B cell (primary cell): ENCODE data around the gene CLCNKB. TPM values are rescaled to one million over a fixed set of nuclear protein-coding genes. Genes with fewer than 3 reads are reported as not detected.

ENCODE experiments used
- ATAC-seq: fragments of 200-7000 bp; cut with Tn5 transposase; one replicate; pipeline ENCODE4 v1.10.0; 2021; ENCODE audit warnings: low read depth, mild to moderate bottlenecking, moderate number of reproducible peaks, moderate library complexity
- CTCF ChIA-PET: fragments of 350-600 bp; sonication (Branson Sonifier 250); formaldehyde crosslinking; loops from one replicate; lab custom pipeline; 2021; ENCODE audit warnings: antibody characterized with exemption, inconsistent platforms; lab: Charles Lee
- POLR2A ChIA-PET: fragments of 350-600 bp; sonication (Branson Sonifier 250); formaldehyde crosslinking; loops from one replicate; lab custom pipeline; 2021; ENCODE audit warnings: antibody characterized with exemption; lab: Charles Lee
- DNase-seq: peaks from one replicate; pipeline ENCODE4 v3.0.0; 2013
- H2AFZ ChIP-seq: 2 replicates; pipeline ENCODE4 v1.6.1; 2012; ENCODE audit warnings: mild to moderate bottlenecking, low read depth, low read length; ENCODE audit not compliant: insufficient read depth, poor library complexity, severe bottlenecking
- H3K27ac ChIP-seq, 2 donors: 1 replicate in 1 of 2; 2 replicates in 1 of 2; pipeline ENCODE4 v1.5.1; 2012 to 2013; ENCODE audit warnings: low read length in 2 of 2, mild to moderate bottlenecking in 2 of 2, moderate library complexity in 1 of 2
- H3K27me3 ChIP-seq, 4 experiments: fragments of 200-600 bp in 1 of 4; sonication (generic) in 1 of 4; replicated peaks in 1 of 4; 1 replicate in 2 of 4; 2 replicates in 2 of 4; pipeline versions ENCODE4 v1.6.1 to v1.7.0; 2013 to 2016; ENCODE audit warnings: low read length in 3 of 4, mild to moderate bottlenecking in 2 of 4, mixed read lengths in 1 of 4, moderate library complexity in 1 of 4; ENCODE audit not compliant: insufficient read depth in 4 of 4, control insufficient read depth in 3 of 4; ENCODE audit errors: control extremely low read depth in 1 of 4
- H3K36me3 ChIP-seq, 2 experiments: replicated peaks in 1 of 2; 1 replicate in 1 of 2; 2 replicates in 1 of 2; pipeline versions ENCODE4 v1.6.1 to v1.7.1; 2013; ENCODE audit warnings: low read length in 1 of 2; ENCODE audit not compliant: insufficient read depth in 2 of 2, control insufficient read depth in 1 of 2; ENCODE audit errors: control extremely low read depth in 1 of 2, extremely low read depth in 1 of 2
- H3K4me1 ChIP-seq, 2 donors: fragments of 200-600 bp in 1 of 2; sonication (generic) in 1 of 2; 1 replicate in 1 of 2; 2 replicates in 1 of 2; pipeline versions ENCODE4 v1.5.1 to v1.6.1; 2013 to 2017; ENCODE audit warnings: low read length in 2 of 2; ENCODE audit not compliant: control insufficient read depth in 2 of 2, insufficient read depth in 2 of 2
- H3K4me2 ChIP-seq: replicated peaks from 2 replicates; pipeline ENCODE3; 2012; ENCODE audit warnings: mild to moderate bottlenecking, low read depth, low read length; ENCODE audit not compliant: poor library complexity, severe bottlenecking
- H3K4me3 ChIP-seq, 5 experiments: fragments of 200-600 bp in 1 of 5; sonication (generic) in 1 of 5; 1 replicate in 3 of 5; 2 replicates in 2 of 5; pipeline versions ENCODE4 v1.5.1 to v1.7.0; 2011 to 2016; ENCODE audit warnings: low read length in 4 of 5, mild to moderate bottlenecking in 4 of 5, low read depth in 2 of 5, control low read depth in 1 of 5, moderate library complexity in 1 of 5; ENCODE audit not compliant: insufficient read depth in 1 of 5; ENCODE audit errors: control extremely low read depth in 1 of 5, extremely low read depth in 1 of 5
- H3K79me2 ChIP-seq: fragments of 200-600 bp; sonication (generic); one replicate; pipeline ENCODE4 v1.6.0; 2016; ENCODE audit warnings: low read length; ENCODE audit not compliant: control insufficient read depth, insufficient read depth
- H3K9ac ChIP-seq: fragments of 200-600 bp; sonication (generic); 2 replicates; pipeline ENCODE4 v1.6.1; 2017; ENCODE audit warnings: mild to moderate bottlenecking, low read length, moderate library complexity
- H3K9me3 ChIP-seq, 3 donors: one replicate each; pipeline versions ENCODE4 v1.6.1 to v1.7.1; 2013; ENCODE audit warnings: low read length in 2 of 3; ENCODE audit not compliant: control insufficient read depth in 2 of 3, insufficient read depth in 1 of 3; ENCODE audit errors: control extremely low read depth in 1 of 3
- H4K20me1 ChIP-seq: 2 replicates; pipeline ENCODE4 v1.6.0; 2012; ENCODE audit warnings: mild to moderate bottlenecking, low read length; ENCODE audit not compliant: insufficient read depth, control insufficient read depth, poor library complexity, severe bottlenecking
- H3K27ac Mint-ChIP-seq: one replicate; pipeline ENCODE4 v1.8.0; 2021; ENCODE audit warnings: mixed read lengths
- H3K27me3 Mint-ChIP-seq: one replicate; pipeline ENCODE4 v1.8.0; 2021; ENCODE audit warnings: mixed read lengths
- H3K4me1 Mint-ChIP-seq: one replicate; pipeline ENCODE4 v1.8.0; 2021; ENCODE audit warnings: mixed read lengths
- H3K4me3 Mint-ChIP-seq: one replicate; pipeline ENCODE4 v1.8.0; 2021; ENCODE audit warnings: mixed read lengths
- H3K9me3 Mint-ChIP-seq: one replicate; pipeline ENCODE4 v1.8.0; 2022; ENCODE audit warnings: mixed read lengths; ENCODE audit not compliant: insufficient read depth
- CTCF ChIP-seq: fragments of 200-600 bp; IDR thresholded peaks from one replicate; pipeline ENCODE4 v1.8.0; 2022; ENCODE audit warnings: antibody characterized with exemption, mild to moderate bottlenecking
- EZH2 ChIP-seq: IDR thresholded peaks from 2 replicates; pipeline ENCODE4 v1.6.1; 2012; ENCODE audit warnings: borderline replicate concordance, low read depth, mild to moderate bottlenecking, moderate library complexity, low read length; ENCODE audit not compliant: insufficient read depth, poor library complexity, severe bottlenecking
- WGBS: methylation state at CpG from one replicate; pipeline ENCODE4 v1.1.5; 2013; ENCODE audit warnings: missing lambda C conversion rate; ENCODE audit not compliant: insufficient coverage; 5-methylcytosine and 5-hydroxymethylcytosine counted together
- intact Hi-C: fragments of 100-400 bp; cut with micrococcal nuclease; formaldehyde crosslinking; loops from one replicate; pipeline ENCODE4 v1.10.0; 2022
- polyA plus RNA-seq: library from polyadenylated mRNA; depleted of rRNA; stranded (reverse); fragments of >200 nt; gene quantifications from 2 replicates; pipeline ENCODE4 v1.2.3, GENCODE V29; 2012
- total RNA-seq, 2 donors: library from RNA; stranded (reverse); fragments of 120-200 nt in 1 of 2; gene quantifications; 1 replicate in 1 of 2; 2 replicates in 1 of 2; pipeline versions ENCODE4 v1.2.3 to v1.2.4, GENCODE V29; 2013 to 2022

Gene CLCNKB
- total and polyA plus RNA-seq, 2 donors (not counting 1 experiment from before 2014, with no cell fraction given): not detected

GRCh38 chr1:16029288-16029687 is 14.3 kb upstream of the CLCNKB start:
- Histone ChIP-seq H2AFZ (no peak overlapping the region), H3K27me3 (peaks cover 0 to 30% (median 6%) of the 10 kb centered on the region in 4 experiments), H3K9ac (no peak overlapping the region), H4K20me1 (no peaks in the 10 kb centered on the region), H3K4me1 (peaks cover 6 to 11% of the 10 kb centered on the region in 2 donors), H3K79me2 (no peaks in the 10 kb centered on the region), H3K9me3 (no peaks in the 10 kb centered on the region), H3K4me3 (no peak overlapping the region), H3K4me2 (no peak overlapping the region), H3K36me3 (no peaks in the 10 kb centered on the region), H3K27ac (no peak overlapping the region)
- Mint-ChIP-seq H3K4me1 (peaks cover 7% of the 10 kb centered on the region), H3K9me3 (no peaks in the 10 kb centered on the region), H3K27ac (no peak overlapping the region), H3K27me3 (peaks cover 30% of the 10 kb centered on the region), H3K4me3 (no peak overlapping the region)
- TF ChIP-seq EZH2 (no peak), CTCF (no peak)
- no CpG with 5 or more reads among the region's 1 CpG for WGBS
- ATAC-seq (no peak), DNase-seq (no peak)
- ChIA-PET CTCF (no interaction called here), POLR2A (no interaction called here)
- intact Hi-C loops: no loop called here

GRCh38 chr1:16031551-16031950 is 12.0 kb upstream of the CLCNKB start:
- TF ChIP-seq CTCF: no peak
- TF ChIP-seq EZH2: no peak
- Mint-ChIP-seq H3K4me1 (peaks cover 5% of the 10 kb centered on the region), H3K9me3 (no peaks in the 10 kb centered on the region), H3K27me3 (peaks cover 30% of the 10 kb centered on the region), H3K27ac (no peak overlapping the region), H3K4me3 (no peak overlapping the region)
- 83% methylated on average over 2 of the region's 8 CpGs for WGBS
- Histone ChIP-seq H3K36me3 (no peaks in the 10 kb centered on the region), H3K9ac (no peak overlapping the region), H3K4me2 (no peak overlapping the region), H3K79me2 (no peaks in the 10 kb centered on the region), H2AFZ (no peak overlapping the region), H3K4me3 (no peak overlapping the region), H3K4me1 (peaks cover 6 to 9% of the 10 kb centered on the region in 2 donors), H3K27me3 (peaks cover 0 to 29% (median 6%) of the 10 kb centered on the region in 4 experiments), H4K20me1 (no peaks in the 10 kb centered on the region), H3K27ac (no peak overlapping the region), H3K9me3 (no peaks in the 10 kb centered on the region)
- DNase-seq (no peak), ATAC-seq (no peak)
- CTCF ChIA-PET: interaction anchor here (0.6 to 2.1 kb wide), 4 partner anchors 24 to 240 kb away, joined by 4 to 6 read pairs (median 4); no protein-coding TSS in a partner anchor
- intact Hi-C loops: no loop called here
- POLR2A ChIA-PET: no interaction called here
